Adrenal gland (tissue), 12 donors: ENCODE data around the gene MAL. TPM values are rescaled to one million over a fixed set of nuclear protein-coding genes. Genes with fewer than 3 reads are reported as not detected.

Experiments used
- DNase-seq, 7 donors: peaks; one replicate each; pipeline ENCODE4 v3.0.0-alpha.2; 2019 to 2020
- H3K27ac ChIP-seq, 5 donors: fragments of 200-600 bp; sonication (generic) in 4 of 5; 1 replicate in 3 of 5; 2 replicates in 2 of 5; pipeline versions ENCODE4 v1.5.1 to v1.8.0; 2016 to 2020; ENCODE audit warnings: mild to moderate bottlenecking in 1 of 5
- H3K27me3 ChIP-seq: fragments of 200-600 bp; 2 replicates; pipeline ENCODE4 v1.8.0; 2021
- H3K36me3 ChIP-seq, 2 donors: fragments of 200-600 bp; replicated peaks in 1 of 2; 1 replicate in 1 of 2; 2 replicates in 1 of 2; pipeline versions ENCODE4 v1.5.1 to v1.8.0; 2018 to 2022
- H3K4me1 ChIP-seq, 2 donors: fragments of 200-600 bp; replicated peaks in 1 of 2; 1 replicate in 1 of 2; 2 replicates in 1 of 2; pipeline versions ENCODE4 v1.5.1 to v1.8.0; 2018 to 2021
- H3K4me3 ChIP-seq, 4 donors: fragments of 200-600 bp; sonication (generic) in 3 of 4; one replicate each; pipeline ENCODE4 v1.5.1; 2016 to 2018
- H3K9me3 ChIP-seq, 3 donors: fragments of 200-600 bp; sonication (generic) in 1 of 3; replicated peaks in 1 of 3; 1 replicate in 2 of 3; 2 replicates in 1 of 3; pipeline versions ENCODE4 v1.5.1 to v1.8.0; 2016 to 2021
- POLR2A ChIP-seq, 2 donors: fragments of 450-650 bp; IDR thresholded peaks; one replicate each; pipeline ENCODE4 v1.6.1; 2017; ENCODE audit warnings: antibody characterized with exemption in 2 of 2, mild to moderate bottlenecking in 2 of 2, moderate library complexity in 1 of 2
- WGBS, 4 donors: extraction: QIAGEN DNeasy Blood & Tissue Kit in 2 of 4; methylation state at CpG; one replicate each; pipeline versions ENCODE4 v1.1.5 to v1.1.7; 2013 to 2017; 5-methylcytosine and 5-hydroxymethylcytosine counted together
- intact Hi-C, 2 donors: fragments of 100-400 bp; cut with DNase I; formaldehyde crosslinking; loops; one replicate each; pipeline versions ENCODE4 v1.14.1 to v1.15.0; 2022 to 2023
- polyA plus RNA-seq, 3 donors: library from polyadenylated mRNA; stranded (reverse); fragments of 200-250 nt in 2 of 3; fragments of 350-450 nt in 1 of 3; fragmentation: Illumina TruSeq in 1 of 3; extraction: RNeasy Lipid Tissue Mini Kit (QIAGEN cat#74804) in 1 of 3; gene quantifications; one replicate each; pipeline ENCODE4 v1.2.3, GENCODE V29; 2013 to 2014
- total RNA-seq, 9 donors: library from RNA; depleted of rRNA in 4 of 9; stranded (reverse); fragments of >200 nt in 4 of 9; fragments of 120-200 nt in 1 of 9; fragmentation: NEBNext Ultra II Directional in 1 of 9; extraction: Animal tissue kit (Norgen Biotek cat#: 25700) in 1 of 9; gene quantifications; one replicate each; pipeline versions ENCODE4 v1.1.0 to v1.2.4, GENCODE V29; 2013 to 2023
- TF ChIP-seq, protein P1 (sequence below), 6 experiments: fragments of 450-650 bp in 4 of 6; fragments of 200-600 bp in 2 of 6; sonication (generic) in 1 of 6; IDR thresholded peaks; 1 replicate in 5 of 6; 2 replicates in 1 of 6; pipeline versions ENCODE4 v1.5.1 to v1.8.0; 2016 to 2021; ENCODE audit warnings: antibody characterized with exemption in 6 of 6, mild to moderate bottlenecking in 2 of 6, moderate library complexity in 1 of 6
- donor health status: healthy with polysubstance abuse.
- donor health status: Bipolar disorder and iron deficiency.
- donor health status: DM: yes; HTN: yes; CAD: no.
- donor health status: DM: no; HTN: no; CAD: no.
- donor health status: DM: no; HTN: no; CAD: no.
- donor health status: DM: yes; HTN: yes; CAD: no.

The MAL gene
- total and polyA plus RNA-seq, 12 donors, result 0.32 to 4.5 (median 0.68) TPM; not detected in 4

DNA sequence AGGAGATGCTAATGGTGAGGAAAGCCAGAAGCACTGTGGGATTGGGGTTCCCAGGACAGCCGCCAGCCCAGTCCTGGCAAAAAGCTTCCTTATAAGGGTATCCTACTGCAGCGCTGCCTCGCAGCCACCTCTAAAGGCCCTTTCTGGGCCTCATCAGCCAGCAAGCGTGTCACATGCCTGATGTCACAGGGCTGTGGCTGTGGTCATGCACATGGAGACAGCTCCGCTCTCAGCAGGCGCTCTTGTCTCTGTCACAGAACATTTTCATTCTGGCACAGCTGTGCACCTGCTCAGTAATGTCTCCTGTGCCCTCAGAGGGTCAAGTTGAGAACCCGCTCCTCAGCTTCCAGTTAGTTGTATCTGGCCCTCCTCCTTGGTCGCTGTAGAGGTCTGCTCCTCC, 17.7 kb upstream of the MAL start:
- Histone ChIP-seq H3K36me3 (no peaks in the 10 kb centered on the region), H3K27me3 (no peaks in the 10 kb centered on the region), H3K27ac (no peak overlapping the region), H3K9me3 (no peaks in the 10 kb centered on the region), H3K4me3 (no peak overlapping the region), H3K4me1 (no peaks in the 10 kb centered on the region)
- intact Hi-C loops, result no loop called here
- DNase-seq, result peak in 1 of 7 donors; percentile 64
- 81 to 90% (median 87%) methylated on average over 7 to 8 of the region's 8 CpGs for WGBS, 4 donors
- TF ChIP-seq POLR2A (IDR thresholded peaks at IDR 0.05), result no peak
- TF ChIP-seq, protein P1, sequence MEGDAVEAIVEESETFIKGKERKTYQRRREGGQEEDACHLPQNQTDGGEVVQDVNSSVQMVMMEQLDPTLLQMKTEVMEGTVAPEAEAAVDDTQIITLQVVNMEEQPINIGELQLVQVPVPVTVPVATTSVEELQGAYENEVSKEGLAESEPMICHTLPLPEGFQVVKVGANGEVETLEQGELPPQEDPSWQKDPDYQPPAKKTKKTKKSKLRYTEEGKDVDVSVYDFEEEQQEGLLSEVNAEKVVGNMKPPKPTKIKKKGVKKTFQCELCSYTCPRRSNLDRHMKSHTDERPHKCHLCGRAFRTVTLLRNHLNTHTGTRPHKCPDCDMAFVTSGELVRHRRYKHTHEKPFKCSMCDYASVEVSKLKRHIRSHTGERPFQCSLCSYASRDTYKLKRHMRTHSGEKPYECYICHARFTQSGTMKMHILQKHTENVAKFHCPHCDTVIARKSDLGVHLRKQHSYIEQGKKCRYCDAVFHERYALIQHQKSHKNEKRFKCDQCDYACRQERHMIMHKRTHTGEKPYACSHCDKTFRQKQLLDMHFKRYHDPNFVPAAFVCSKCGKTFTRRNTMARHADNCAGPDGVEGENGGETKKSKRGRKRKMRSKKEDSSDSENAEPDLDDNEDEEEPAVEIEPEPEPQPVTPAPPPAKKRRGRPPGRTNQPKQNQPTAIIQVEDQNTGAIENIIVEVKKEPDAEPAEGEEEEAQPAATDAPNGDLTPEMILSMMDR (IDR thresholded peaks at IDR 0.05), result no peak

DNA sequence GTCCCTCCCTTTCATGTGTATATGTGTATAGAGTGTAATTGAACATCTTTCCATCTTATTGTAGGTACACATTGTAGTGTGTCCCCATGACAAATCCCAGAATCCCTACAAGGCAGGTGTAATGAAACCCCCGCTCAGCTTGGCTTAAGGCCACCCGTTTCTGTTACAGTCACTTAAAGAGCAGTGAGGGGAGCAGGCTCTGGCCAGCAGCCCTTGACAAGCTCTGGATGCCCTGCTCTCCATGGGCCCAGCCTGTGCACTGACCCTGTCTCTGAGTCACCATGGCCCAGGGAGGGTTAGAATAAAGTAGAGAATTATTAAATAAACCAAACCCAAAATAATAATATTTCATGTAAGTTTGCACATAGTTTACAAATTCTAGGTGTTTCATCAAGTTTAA, 17.2 kb upstream of the MAL start:
- intact Hi-C loops, result no loop called here
- H3K4me3 ChIP-seq, result no peak overlapping the region
- H3K4me1 ChIP-seq, result no peaks in the 10 kb centered on the region
- no peaks in the 10 kb centered on the region for H3K9me3 ChIP-seq
- WGBS, 4 donors, result 70 to 83% (median 72%) methylated on average over 2 of the region's 2 CpGs
- H3K27ac ChIP-seq, result no peak overlapping the region
- no peak for TF ChIP-seq POLR2A (IDR thresholded peaks at IDR 0.05)
- TF ChIP-seq, protein P1 (IDR thresholded peaks at IDR 0.05), result no peak
- no peaks in the 10 kb centered on the region for H3K36me3 ChIP-seq
- no peaks in the 10 kb centered on the region for H3K27me3 ChIP-seq
- DNase-seq, result no peak

DNA sequence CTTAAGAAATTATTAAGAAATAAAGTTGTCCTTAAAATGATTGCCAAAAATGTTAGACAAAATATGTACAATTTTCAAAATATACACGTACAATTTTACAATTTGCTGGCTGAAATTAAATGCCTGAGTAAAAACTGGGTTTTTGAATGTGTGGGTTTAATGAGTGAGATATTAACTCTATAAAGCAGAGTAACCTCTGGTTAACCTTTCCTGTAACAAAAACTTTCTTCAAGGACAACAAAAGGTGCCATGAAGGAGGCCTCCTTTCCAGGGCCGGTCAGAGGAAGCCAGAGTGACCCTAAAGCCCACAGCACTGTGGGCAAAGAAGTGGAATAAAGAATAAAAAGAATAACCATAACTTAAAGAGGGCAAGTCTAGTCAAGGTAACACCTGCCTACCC, 16.5 kb upstream of the MAL start:
- no peak overlapping the region for H3K27ac ChIP-seq
- no peak overlapping the region for H3K4me3 ChIP-seq
- H3K4me1 ChIP-seq, result no peaks in the 10 kb centered on the region
- no peaks in the 10 kb centered on the region for H3K9me3 ChIP-seq
- H3K36me3 ChIP-seq, result no peaks in the 10 kb centered on the region
- 67 to 82% (median 80%) methylated on average over 2 of the region's 2 CpGs for WGBS, 4 donors
- DNase-seq, result no peak
- H3K27me3 ChIP-seq, result no peaks in the 10 kb centered on the region
- no peak for TF ChIP-seq POLR2A (IDR thresholded peaks at IDR 0.05)
- TF ChIP-seq, protein P1 (IDR thresholded peaks at IDR 0.05), result no peak
- intact Hi-C loops, result no loop called here

DNA sequence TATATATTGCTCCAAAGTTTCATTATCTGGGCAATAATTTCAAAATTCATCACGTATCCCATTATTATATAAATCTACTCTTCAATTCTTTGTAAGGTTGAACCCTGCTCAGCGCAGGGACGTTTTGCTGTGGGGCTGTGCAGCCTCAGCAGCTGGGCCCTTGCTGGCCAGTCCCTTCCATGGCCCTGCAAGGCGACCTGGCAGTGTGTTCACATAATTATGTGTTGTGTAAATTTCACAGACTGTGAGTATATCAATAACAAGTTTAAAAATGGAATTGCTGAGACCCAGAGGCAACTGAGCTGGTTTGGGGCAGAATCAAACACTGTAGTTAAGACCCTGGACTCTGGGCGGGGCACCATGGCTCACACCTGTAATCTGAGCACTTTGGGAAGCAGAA, 16.1 kb upstream of the MAL start:
- H3K4me3 ChIP-seq, result no peak overlapping the region
- no peaks in the 10 kb centered on the region for H3K27me3 ChIP-seq
- intact Hi-C loops, result no loop called here
- TF ChIP-seq, protein P1 (IDR thresholded peaks at IDR 0.05), result no peak
- no peak for TF ChIP-seq POLR2A (IDR thresholded peaks at IDR 0.05)
- 74 to 91% (median 86%) methylated on average over 5 of the region's 5 CpGs for WGBS, 4 donors
- H3K27ac ChIP-seq, result no peak overlapping the region
- DNase-seq, result no peak
- no peaks in the 10 kb centered on the region for H3K36me3 ChIP-seq
- no peaks in the 10 kb centered on the region for H3K9me3 ChIP-seq
- H3K4me1 ChIP-seq, result no peaks in the 10 kb centered on the region
